ENCODE results near the gene FAM186B. TPM values are rescaled to one million over a fixed set of nuclear protein-coding genes. Genes with fewer than 3 reads are reported as not detected.

FAM186B gene
- total RNA-seq, 3 donors from 2014 or later: 0.59 to 0.98 (median 0.96) TPM

DNA sequence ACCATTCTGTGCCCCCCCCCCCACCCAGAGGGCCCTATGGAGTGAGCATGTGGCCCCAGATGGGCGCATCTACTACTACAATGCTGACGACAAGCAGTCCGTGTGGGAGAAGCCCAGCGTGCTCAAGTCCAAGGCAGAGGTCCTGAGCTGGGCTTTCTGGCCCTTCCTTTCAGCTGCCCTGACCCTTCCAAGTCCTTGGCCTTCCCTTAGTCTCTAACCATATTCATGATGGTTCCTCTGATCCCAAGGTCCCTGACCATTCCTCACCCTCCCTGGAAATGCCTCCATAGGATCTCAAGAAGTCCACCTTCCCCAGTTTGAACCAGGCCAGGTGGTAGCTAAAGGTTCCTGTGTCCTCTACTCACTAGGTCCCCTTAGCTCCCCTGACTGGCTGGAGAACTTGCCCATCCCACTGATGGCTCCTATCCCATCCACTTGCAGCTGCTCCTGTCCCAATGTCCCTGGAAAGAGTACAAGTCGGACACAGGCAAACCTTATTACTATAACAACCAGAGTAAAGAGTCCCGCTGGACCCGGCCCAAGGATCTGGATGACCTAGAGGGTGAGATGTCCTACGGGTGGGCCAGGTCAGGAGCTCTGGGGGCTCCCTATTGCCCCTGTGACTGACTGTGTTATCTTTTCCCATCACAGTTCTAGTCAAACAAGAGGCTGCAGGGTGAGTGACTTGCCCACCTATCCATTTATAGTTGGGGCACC is 27.7 kb upstream of the FAM186B start:
- Histone ChIP-seq H3K4me3 (no peak overlapping the region), H3K4me1 (no peaks in the 10 kb centered on the region), H3K27ac (no peak overlapping the region), H3K27me3 (no peaks in the 10 kb centered on the region), H3K36me3 (no peaks in the 10 kb centered on the region), H3K9me3 (no peaks in the 10 kb centered on the region)
- DNase-seq (ENCODE audit: low spot score in 2 of 2): no peak
- intact Hi-C loops (cut with DNase I; ENCODE audit: low total_unique reads): no loop called here
- TF ChIP-seq POLR2A (IDR thresholded peaks at IDR 0.05): no peak
- TF ChIP-seq POLR2AphosphoS5 (IDR thresholded peaks at IDR 0.05): no peak

DNA sequence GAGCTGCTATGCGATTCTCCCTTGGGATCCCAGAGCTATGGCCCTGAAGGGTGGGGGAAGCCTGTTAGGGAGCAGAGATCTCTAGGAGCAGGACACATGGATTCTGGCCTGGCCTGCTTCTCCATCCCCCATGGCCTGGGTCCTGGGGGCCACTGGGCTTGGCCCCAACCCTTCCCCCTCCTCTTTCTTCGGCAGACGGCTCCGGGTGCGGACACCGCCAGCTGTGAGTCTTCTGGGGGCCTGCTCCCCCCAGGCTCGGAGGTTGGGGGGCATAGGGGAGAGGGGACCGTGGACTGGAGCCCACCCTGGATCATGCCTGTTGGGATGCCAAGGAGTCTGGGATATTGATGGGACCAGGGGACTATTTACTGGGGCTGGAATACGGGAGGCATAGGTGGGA is 27.0 kb upstream of the FAM186B start:
- DNase-seq (ENCODE audit: low spot score in 2 of 2): no peak
- Histone ChIP-seq H3K27me3 (no peaks in the 10 kb centered on the region), H3K27ac (no peak overlapping the region), H3K4me3 (no peak overlapping the region), H3K4me1 (no peaks in the 10 kb centered on the region), H3K36me3 (no peaks in the 10 kb centered on the region), H3K9me3 (no peaks in the 10 kb centered on the region)
- intact Hi-C loops (cut with DNase I; ENCODE audit: low total_unique reads): no loop called here
- TF ChIP-seq CTCF (IDR thresholded peaks at IDR 0.05) (no peak), POLR2AphosphoS5 (IDR thresholded peaks at IDR 0.05) (no peak), POLR2A (IDR thresholded peaks at IDR 0.05) (no peak)

- Histone ChIP-seq H3K4me3 (no peak overlapping the region), H3K9me3 (no peaks in the 10 kb centered on the region), H3K27ac (no peak overlapping the region), H3K36me3 (no peaks in the 10 kb centered on the region), H3K4me1 (no peaks in the 10 kb centered on the region), H3K27me3 (no peaks in the 10 kb centered on the region)
- intact Hi-C loops (cut with DNase I; ENCODE audit: low total_unique reads): no loop called here
- TF ChIP-seq POLR2A (IDR thresholded peaks at IDR 0.05): no peak
- TF ChIP-seq POLR2AphosphoS5 (IDR thresholded peaks at IDR 0.05): no peak
- TF ChIP-seq CTCF (IDR thresholded peaks at IDR 0.05): no peak
- DNase-seq (ENCODE audit: low spot score in 2 of 2): no peak
Observed at GRCh38 chr12:49631336-49631907, 26.0 kb upstream of the FAM186B start.

GRCh38 chr12:49627752-49628360 is 22.4 kb upstream of the FAM186B start:
- H3K27me3 ChIP-seq: no peaks in the 10 kb centered on the region

GRCh38 chr12:49626836-49627235 is 21.4 kb upstream of the FAM186B start:
- Histone ChIP-seq H3K4me1 (peaks cover 0 to 3% of the 10 kb centered on the region in 2 donors), H3K4me3 (no peak overlapping the region), H3K27ac (no peak overlapping the region), H3K9me3 (no peaks in the 10 kb centered on the region), H3K27me3 (no peaks in the 10 kb centered on the region), H3K36me3 (no peaks in the 10 kb centered on the region)
- intact Hi-C loops (cut with DNase I; ENCODE audit: low total_unique reads): no loop called here
- TF ChIP-seq POLR2AphosphoS5 (IDR thresholded peaks at IDR 0.05) (no peak), POLR2A (IDR thresholded peaks at IDR 0.05) (no peak), CTCF (IDR thresholded peaks at IDR 0.05) (no peak)
- no peak for DNase-seq (ENCODE audit: low spot score in 2 of 2)

More at GRCh38 chr12:49627752-49628360, 22.4 kb upstream of the FAM186B start:
- DNase-seq (ENCODE audit: low spot score in 2 of 2): no peak
- Histone ChIP-seq H3K4me1 (no peaks in the 10 kb centered on the region), H3K4me3 (no peak overlapping the region), H3K9me3 (no peaks in the 10 kb centered on the region), H3K36me3 (no peaks in the 10 kb centered on the region), H3K27ac (no peak overlapping the region)
- no peak for TF ChIP-seq CTCF (IDR thresholded peaks at IDR 0.05)
- TF ChIP-seq POLR2AphosphoS5 (IDR thresholded peaks at IDR 0.05): no peak
- TF ChIP-seq POLR2A (IDR thresholded peaks at IDR 0.05): no peak
- intact Hi-C loops (cut with DNase I; ENCODE audit: low total_unique reads): no loop called here
